ENCODE results near the gene CDH5. TPM values are rescaled to one million over a fixed set of nuclear protein-coding genes. Genes with fewer than 3 reads are reported as not detected.

The CDH5 gene
- polyA plus RNA-seq, 1 experiment = not detected

DNA sequence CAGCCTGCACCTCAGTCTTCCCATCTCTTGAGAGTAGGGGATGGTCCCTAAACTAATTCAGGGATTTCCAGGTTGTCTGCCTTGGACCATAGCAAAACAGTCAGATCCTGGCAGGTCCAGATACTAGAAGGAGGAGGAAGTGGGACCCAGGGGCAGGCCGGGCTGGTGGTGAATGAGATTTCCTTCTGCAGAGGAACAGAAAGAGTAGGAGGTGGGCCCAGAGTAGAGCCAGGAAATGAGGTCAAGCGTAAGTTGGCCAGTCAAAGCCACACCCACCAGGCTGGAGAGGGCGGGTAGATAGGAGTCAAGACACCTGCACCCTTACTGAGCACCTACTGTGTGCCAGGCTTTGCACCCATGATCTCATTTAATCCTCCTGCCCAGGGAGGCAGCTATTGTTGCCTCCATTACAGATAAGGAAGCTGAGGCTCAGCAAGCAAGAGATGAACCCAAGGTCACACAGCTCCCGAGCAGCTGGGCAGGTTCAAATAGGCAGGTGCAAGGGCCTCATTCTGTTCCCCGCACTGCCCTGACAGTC lies 2.6 kb downstream of the CDH5 start:
- POLR2A ChIA-PET = no interaction called here

DNA sequence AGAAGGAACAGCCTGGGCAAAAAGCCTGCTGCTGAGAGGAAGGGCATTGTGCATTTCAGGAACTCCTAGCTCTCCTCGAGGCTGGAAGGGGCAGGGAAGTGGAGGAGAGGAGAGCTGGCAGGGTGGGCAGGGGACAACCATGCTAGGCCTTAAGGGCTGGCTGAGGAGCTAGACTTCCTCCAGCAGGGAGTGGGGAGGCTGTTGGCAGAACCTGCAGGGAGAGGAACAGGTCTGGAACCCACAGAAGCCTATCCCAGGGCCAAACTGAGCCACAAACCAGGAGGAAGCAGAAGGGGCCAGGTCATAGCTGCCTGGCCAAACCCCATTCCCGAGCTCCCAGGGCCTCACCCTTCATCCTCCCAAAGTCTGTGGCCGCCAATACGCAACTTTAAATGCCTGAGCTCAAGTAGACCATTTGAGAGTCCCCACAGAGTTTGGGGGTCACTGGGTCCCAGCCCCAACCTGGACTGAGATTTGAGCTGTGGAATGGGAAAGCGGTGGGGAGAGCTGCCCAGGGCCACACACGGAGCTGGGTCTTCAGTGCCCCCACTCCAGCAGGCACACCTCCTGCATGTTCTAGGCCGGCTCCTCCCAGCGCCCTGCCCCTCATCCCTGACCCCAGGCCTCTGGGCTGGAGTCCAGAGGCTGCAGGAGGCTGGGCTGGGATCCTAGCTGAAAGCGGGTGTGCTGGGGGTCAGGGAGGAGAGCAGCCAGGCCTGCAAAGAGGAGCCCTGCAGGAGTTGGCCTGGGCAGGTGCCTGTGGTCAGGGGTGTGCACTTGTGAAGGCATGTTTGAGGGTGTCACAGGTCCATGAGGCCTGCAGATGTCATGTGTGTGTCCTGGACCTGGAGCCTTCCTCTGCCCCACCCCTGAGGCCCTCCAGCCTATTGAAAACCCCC lies 4.5 kb downstream of the CDH5 start:
- no peak for DNase-seq (ENCODE audit: low read depth)
- Histone ChIP-seq H3K27me3 (ENCODE audit: control insufficient read depth, insufficient read depth, low read length) (peaks cover 3% of the 10 kb centered on the region), H3K36me3 (ENCODE audit: control insufficient read depth, insufficient read depth, low read length) (no peaks in the 10 kb centered on the region), H3K4me3 (ENCODE audit: low read depth, low read length) (no peak overlapping the region)
- POLR2A ChIA-PET = no interaction called here
- CTCF ChIA-PET = interaction anchor here (0.6 to 4.3 kb wide), 3 partner anchors 14 to 100 kb away, joined by 3 to 19 read pairs (median 15); no protein-coding TSS in a partner anchor
- TF ChIP-seq, protein P1, sequence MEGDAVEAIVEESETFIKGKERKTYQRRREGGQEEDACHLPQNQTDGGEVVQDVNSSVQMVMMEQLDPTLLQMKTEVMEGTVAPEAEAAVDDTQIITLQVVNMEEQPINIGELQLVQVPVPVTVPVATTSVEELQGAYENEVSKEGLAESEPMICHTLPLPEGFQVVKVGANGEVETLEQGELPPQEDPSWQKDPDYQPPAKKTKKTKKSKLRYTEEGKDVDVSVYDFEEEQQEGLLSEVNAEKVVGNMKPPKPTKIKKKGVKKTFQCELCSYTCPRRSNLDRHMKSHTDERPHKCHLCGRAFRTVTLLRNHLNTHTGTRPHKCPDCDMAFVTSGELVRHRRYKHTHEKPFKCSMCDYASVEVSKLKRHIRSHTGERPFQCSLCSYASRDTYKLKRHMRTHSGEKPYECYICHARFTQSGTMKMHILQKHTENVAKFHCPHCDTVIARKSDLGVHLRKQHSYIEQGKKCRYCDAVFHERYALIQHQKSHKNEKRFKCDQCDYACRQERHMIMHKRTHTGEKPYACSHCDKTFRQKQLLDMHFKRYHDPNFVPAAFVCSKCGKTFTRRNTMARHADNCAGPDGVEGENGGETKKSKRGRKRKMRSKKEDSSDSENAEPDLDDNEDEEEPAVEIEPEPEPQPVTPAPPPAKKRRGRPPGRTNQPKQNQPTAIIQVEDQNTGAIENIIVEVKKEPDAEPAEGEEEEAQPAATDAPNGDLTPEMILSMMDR (IDR thresholded peaks at IDR 0.05; ENCODE audit: insufficient read depth, low read depth, low read length) = no peak

More for the DNA sequence above, 2.6 kb downstream of the CDH5 start:
- peaks cover 7% of the 10 kb centered on the region for H3K27me3 ChIP-seq (ENCODE audit: control insufficient read depth, insufficient read depth, low read length)
- H3K36me3 ChIP-seq (ENCODE audit: control insufficient read depth, insufficient read depth, low read length) = no peaks in the 10 kb centered on the region
- CTCF ChIA-PET = interaction anchor here (2.4 to 4.9 kb wide), 3 partner anchors 12 to 26 kb away, joined by 15 to 37 read pairs (median 19); no protein-coding TSS in a partner anchor
- H3K4me3 ChIP-seq (ENCODE audit: low read depth, low read length) = no peak overlapping the region
- TF ChIP-seq, protein P1 (IDR thresholded peaks at IDR 0.05; ENCODE audit: insufficient read depth, low read depth, low read length) = no peak
- DNase-seq (ENCODE audit: low read depth) = no peak

DNA sequence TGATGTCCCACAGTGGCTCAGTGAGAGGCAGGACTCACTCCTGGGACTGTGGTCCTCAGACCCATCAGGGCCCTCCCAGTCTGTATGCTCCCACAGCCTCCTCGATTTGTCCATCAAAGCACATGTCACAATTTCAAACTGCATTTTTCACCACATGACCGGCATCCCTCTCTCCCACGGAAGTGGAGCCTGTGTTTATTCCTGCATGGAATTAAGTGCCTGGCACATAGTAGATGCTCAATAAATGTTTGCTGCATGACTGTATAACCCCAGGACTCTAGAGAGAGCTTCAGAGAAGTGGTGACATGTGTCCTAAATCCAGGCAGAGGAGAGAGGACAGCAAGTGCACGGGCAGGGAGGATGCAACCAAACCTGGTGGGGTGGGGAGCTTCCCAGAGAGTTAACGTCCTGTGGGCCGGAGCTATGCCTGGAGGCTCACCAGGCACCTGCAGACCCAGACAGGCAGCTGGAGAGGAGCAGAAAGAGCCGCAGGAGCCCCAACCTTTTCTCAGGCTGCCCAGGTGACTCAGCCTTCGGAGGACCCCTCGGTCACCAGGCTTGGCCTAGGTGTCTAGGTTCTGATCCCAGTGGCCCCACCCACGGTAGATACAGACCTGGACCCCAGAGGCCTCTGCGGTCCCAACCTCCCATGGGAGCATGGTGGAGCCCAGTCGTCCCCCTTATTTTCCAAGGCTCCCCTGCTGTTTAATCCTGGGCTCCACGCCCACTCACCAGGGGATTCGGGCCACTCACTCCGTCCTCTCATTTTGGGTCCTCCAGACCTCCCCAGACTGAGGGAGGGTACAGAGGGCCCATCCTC lies 5.8 kb downstream of the CDH5 start:
- no peaks in the 10 kb centered on the region for H3K36me3 ChIP-seq (ENCODE audit: control insufficient read depth, insufficient read depth, low read length)
- DNase-seq (ENCODE audit: low read depth) = no peak
- peaks cover 3% of the 10 kb centered on the region for H3K27me3 ChIP-seq (ENCODE audit: control insufficient read depth, insufficient read depth, low read length)
- ChIA-PET CTCF (interaction anchor here (0.6 to 1.1 kb wide), 2 partner anchors 15 to 23 kb away, joined by 3 read pairs; no protein-coding TSS in a partner anchor), POLR2A (no interaction called here)
- H3K4me3 ChIP-seq (ENCODE audit: low read depth, low read length) = no peak overlapping the region
- TF ChIP-seq, protein P1 (IDR thresholded peaks at IDR 0.05; ENCODE audit: insufficient read depth, low read depth, low read length) = no peak

DNA sequence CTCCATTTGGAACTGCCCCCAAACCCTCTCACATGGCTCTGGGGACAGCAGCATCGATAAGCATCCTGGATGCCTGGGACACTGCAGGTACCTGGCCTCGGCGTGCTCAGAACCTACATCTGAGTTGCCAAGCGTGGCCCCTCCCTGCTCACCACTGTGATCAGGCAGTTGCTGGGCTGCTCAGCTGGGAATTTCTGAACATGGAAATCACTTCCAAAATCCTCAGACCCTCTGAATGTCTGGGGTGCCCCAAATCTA lies 6.3 kb downstream of the CDH5 start:
- no peaks in the 10 kb centered on the region for H3K36me3 ChIP-seq (ENCODE audit: control insufficient read depth, insufficient read depth, low read length)
- TF ChIP-seq, protein P1 (IDR thresholded peaks at IDR 0.05; ENCODE audit: insufficient read depth, low read depth, low read length) = no peak
- H3K27me3 ChIP-seq (ENCODE audit: control insufficient read depth, insufficient read depth, low read length) = peaks cover 3% of the 10 kb centered on the region
- no peak overlapping the region for H3K4me3 ChIP-seq (ENCODE audit: low read depth, low read length)
- ChIA-PET CTCF (interaction anchor here (0.6 to 1.1 kb wide), 2 partner anchors 16 to 24 kb away, joined by 3 read pairs; no protein-coding TSS in a partner anchor), POLR2A (no interaction called here)
- DNase-seq (ENCODE audit: low read depth) = no peak
